Esophagus muscularis mucosa (tissue), 3 donors: ENCODE results near the gene STX8.

Experiments used
- POLR2A ChIP-seq: fragments of 450-650 bp; IDR thresholded peaks from one replicate; pipeline ENCODE4 v1.6.1; 2017; ENCODE audit warnings: antibody characterized with exemption, moderate library complexity, mild to moderate bottlenecking, low read depth
- POLR2AphosphoS5 ChIP-seq, 2 donors: sonication (generic); formaldehyde crosslinking; IDR thresholded peaks; one replicate each; pipeline ENCODE4 v1.6.1; 2017; ENCODE audit warnings: antibody characterized with exemption in 2 of 2
- TF ChIP-seq, protein P1 (sequence below), 3 experiments: fragments of 200-600 bp in 2 of 3; fragments of 450-650 bp in 1 of 3; sonication (generic) in 2 of 3; IDR thresholded peaks; one replicate each; pipeline ENCODE4 v1.5.1; 2017 to 2019; ENCODE audit warnings: antibody characterized with exemption in 3 of 3, mild to moderate bottlenecking in 2 of 3, moderate library complexity in 1 of 3

DNA sequence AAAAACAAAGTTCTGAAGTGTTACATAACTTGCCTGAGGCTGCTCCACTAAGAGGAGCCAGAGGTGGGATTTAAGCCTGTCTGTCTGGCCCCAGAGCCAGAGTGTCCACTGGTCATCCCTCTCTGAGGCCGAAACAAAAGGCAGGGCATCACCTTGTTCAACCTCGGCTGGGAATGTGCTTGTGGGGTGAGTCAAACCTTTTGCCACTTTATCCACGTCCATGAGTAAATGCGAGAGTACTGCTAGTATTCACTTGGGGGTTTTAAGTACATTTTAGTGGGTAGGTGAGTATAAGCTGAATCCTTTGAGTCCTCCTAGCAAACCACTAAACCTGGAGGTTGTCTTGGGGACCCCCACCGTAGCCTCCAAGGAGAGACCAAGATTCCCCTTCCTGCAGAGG lies 103.5 kb downstream of the STX8 start:
- TF ChIP-seq, protein P1, sequence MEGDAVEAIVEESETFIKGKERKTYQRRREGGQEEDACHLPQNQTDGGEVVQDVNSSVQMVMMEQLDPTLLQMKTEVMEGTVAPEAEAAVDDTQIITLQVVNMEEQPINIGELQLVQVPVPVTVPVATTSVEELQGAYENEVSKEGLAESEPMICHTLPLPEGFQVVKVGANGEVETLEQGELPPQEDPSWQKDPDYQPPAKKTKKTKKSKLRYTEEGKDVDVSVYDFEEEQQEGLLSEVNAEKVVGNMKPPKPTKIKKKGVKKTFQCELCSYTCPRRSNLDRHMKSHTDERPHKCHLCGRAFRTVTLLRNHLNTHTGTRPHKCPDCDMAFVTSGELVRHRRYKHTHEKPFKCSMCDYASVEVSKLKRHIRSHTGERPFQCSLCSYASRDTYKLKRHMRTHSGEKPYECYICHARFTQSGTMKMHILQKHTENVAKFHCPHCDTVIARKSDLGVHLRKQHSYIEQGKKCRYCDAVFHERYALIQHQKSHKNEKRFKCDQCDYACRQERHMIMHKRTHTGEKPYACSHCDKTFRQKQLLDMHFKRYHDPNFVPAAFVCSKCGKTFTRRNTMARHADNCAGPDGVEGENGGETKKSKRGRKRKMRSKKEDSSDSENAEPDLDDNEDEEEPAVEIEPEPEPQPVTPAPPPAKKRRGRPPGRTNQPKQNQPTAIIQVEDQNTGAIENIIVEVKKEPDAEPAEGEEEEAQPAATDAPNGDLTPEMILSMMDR (IDR thresholded peaks at IDR 0.05): no peak
- TF ChIP-seq POLR2A (no peak), POLR2AphosphoS5 (IDR thresholded peaks at IDR 0.05) (no peak)
